GM13977 (cell line): ENCODE measurements around the gene RARA.

Experiments used
- DNase-seq: peaks from one replicate; pipeline ENCODE4 v3.0.0; 2012; ENCODE audit warnings: low spot score
- CTCF ChIP-seq: IDR thresholded peaks from 2 replicates; pipeline ENCODE4 v1.5.1; 2012; ENCODE audit warnings: mild to moderate bottlenecking, control low read depth; ENCODE audit not compliant: insufficient read depth; ENCODE audit errors: extremely low read depth, missing control alignments
- in situ Hi-C: fragments of 300-500 bp; cut with MboI; formaldehyde crosslinking; loops from one replicate; pipeline ENCODE4 v1.12.0; 2022; ENCODE audit warnings: low sequenced_read_pairs, low pct_unique_long_range_greater_than_20kb, mixed read lengths, inconsistent platforms; ENCODE audit not compliant: unreplicated experiment

Gene RARA

GRCh38 chr17:40333781-40334448, 24.9 kb downstream of the RARA start:
- DNase-seq, result no peak
- in situ Hi-C loops, result no loop called here
- TF ChIP-seq CTCF, result no peak

- no peak for DNase-seq
- no peak for TF ChIP-seq CTCF
- in situ Hi-C loops, result no loop called here
These were observed 26.6 kb downstream of the RARA start for GRCh38 chr17:40335620-40336019.

- in situ Hi-C loops, result no loop called here
These were observed 28.4 kb downstream of the RARA start for GRCh38 chr17:40337351-40337750.

GRCh38 chr17:40338058-40338457, 29.1 kb downstream of the RARA start:
- in situ Hi-C loops, result no loop called here
- no peak for TF ChIP-seq CTCF
- no peak for DNase-seq

More at GRCh38 chr17:40337351-40337750, 28.4 kb downstream of the RARA start:
- no peak for TF ChIP-seq CTCF
- DNase-seq, result no peak

- no peak for TF ChIP-seq CTCF
- no peak for DNase-seq
- in situ Hi-C loops, result no loop called here
These were observed 30.1 kb downstream of the RARA start for GRCh38 chr17:40338941-40339649.

- no peak for DNase-seq
- in situ Hi-C loops, result no loop called here
These were observed 31.3 kb downstream of the RARA start for GRCh38 chr17:40340327-40340726.

More at GRCh38 chr17:40340327-40340726, 31.3 kb downstream of the RARA start:
- TF ChIP-seq CTCF, result no peak
